GM12875 (cell line): ENCODE data around the gene HEBP2.

ENCODE experiments used
- H3K4me3 ChIP-seq: one replicate; pipeline ENCODE4 v1.5.1; 2011; ENCODE audit warnings: low read depth, low read length, control low read depth
- TF ChIP-seq, protein P1 (sequence below): IDR thresholded peaks from 2 replicates; pipeline ENCODE4 v1.5.1; 2011; ENCODE audit warnings: low read depth, mild to moderate bottlenecking, control low read depth, inconsistent platforms, low read length, moderate library complexity, borderline replicate concordance; ENCODE audit not compliant: insufficient read depth

HEBP2 gene

DNA sequence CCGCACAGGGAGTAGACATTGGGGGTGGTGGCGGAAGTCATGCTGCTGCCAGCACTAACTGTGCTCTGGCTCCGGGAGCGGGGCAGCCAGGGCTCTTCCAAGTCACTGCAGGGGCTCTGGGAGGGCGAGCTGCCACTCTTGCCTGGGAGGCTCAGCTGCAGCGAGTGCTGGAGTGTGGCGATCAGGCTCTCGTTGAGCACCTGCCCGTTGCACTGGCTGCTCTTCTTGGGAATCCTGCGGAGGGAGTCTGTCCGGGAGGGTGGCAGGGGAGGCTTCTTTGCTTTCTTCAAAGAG is 28.0 kb downstream of the HEBP2 start:
- H3K4me3 ChIP-seq: no peak overlapping the region
- TF ChIP-seq, protein P1, sequence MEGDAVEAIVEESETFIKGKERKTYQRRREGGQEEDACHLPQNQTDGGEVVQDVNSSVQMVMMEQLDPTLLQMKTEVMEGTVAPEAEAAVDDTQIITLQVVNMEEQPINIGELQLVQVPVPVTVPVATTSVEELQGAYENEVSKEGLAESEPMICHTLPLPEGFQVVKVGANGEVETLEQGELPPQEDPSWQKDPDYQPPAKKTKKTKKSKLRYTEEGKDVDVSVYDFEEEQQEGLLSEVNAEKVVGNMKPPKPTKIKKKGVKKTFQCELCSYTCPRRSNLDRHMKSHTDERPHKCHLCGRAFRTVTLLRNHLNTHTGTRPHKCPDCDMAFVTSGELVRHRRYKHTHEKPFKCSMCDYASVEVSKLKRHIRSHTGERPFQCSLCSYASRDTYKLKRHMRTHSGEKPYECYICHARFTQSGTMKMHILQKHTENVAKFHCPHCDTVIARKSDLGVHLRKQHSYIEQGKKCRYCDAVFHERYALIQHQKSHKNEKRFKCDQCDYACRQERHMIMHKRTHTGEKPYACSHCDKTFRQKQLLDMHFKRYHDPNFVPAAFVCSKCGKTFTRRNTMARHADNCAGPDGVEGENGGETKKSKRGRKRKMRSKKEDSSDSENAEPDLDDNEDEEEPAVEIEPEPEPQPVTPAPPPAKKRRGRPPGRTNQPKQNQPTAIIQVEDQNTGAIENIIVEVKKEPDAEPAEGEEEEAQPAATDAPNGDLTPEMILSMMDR: no peak

DNA sequence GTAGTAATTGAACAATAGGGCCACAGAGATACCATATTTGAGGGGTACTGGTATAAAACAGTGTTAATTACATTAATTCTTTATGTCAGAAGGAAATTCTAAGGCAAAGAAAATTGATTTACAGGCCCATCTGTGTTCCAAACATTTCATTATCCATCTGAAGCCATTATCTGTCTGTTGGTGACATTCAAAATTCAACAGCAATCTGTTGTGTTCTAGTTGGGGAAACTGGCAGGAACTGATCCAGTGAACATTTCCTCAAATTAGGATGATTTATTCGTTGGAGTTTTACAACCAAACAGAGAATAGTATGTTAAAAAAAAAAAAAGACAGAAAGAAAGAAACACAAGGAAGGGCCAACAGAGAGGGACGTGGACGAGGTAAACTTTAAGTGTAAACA is 30.1 kb downstream of the HEBP2 start:
- TF ChIP-seq, protein P1: no peak
- H3K4me3 ChIP-seq: no peak overlapping the region

DNA sequence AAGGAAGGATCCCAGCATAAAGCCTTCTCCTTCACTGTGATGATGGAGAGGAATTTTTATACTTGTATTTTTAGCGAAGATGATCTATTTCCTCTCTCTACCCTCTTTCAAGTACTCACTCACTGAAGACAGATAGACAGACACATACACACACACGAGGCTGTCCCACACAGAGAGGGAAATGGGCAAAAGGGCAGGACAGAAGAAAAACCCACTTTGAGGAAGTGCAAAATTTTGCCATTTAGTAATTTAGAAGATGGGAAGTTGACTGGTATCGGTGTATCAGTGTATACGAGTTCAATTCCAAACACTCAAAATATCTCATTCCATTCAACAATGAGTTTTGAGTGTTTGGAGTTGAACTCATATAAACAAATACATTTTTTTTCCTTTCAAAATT is 30.9 kb downstream of the HEBP2 start:
- TF ChIP-seq, protein P1: no peak
- no peak overlapping the region for H3K4me3 ChIP-seq

DNA sequence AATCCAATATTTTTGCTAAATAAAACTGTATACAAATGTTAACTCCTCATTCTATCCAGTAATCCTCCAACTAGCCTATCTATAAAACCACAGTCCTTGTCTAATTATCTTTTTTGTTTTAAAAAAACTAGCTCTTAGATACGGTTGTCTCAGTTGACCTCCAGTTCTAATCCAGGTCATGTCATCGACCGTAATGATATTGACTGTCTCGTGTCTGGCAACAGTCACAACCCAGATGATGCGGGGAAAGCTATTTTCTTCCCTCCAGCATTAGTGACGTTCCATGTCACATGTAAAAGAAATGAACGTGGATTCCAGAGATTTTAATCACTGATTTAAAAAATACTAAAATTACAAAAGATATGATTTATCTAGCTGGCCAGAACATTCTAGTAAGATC is 35.5 kb downstream of the HEBP2 start:
- TF ChIP-seq, protein P1: no peak
- no peak overlapping the region for H3K4me3 ChIP-seq

DNA sequence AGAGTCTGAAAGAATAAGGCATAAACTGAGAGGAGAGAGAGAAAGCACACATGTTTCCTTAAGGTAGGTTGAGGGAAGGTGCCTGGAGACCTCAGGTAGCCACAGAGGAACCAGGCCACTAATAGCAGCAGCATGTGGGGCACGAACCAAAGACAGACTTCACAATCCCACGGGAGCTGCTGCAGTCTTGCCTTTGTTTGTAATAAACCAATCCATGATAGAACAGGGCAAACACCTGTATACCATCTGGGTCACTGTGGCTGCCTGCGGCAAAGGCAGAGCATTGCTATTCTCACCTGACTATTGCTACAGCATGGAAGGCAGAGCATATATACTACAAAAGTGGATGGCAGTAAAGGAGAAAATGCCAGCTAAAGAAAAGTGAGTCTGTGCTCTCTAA is 36.3 kb downstream of the HEBP2 start:
- TF ChIP-seq, protein P1: no peak
- no peak overlapping the region for H3K4me3 ChIP-seq

DNA sequence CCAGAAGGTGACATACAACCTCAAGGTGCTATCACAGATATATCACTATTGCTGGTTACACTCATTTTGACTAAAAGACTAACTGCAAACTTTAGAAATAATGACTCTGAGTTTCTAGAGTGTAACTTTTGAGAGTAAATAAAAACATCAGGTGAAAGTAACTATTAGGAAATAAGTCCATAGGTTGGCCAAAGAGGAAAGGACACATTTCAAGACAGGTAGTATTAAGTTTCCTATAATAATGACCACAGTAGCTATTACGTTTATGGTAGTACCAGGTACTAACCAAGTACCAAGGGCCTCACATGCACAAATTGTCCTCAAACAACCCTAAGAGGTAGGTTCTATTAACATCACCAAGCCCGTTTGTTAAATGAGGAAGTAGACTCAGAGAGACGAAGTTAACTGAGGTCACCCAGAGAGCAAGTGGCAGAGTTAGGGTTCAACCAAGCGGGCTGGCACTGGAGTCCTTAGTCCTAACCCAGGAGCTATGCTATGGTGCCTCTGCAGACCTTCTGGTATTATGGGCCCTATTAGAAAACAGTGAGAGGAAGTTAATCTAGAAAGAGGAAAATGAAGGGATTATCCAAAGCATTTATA is 36.8 kb downstream of the HEBP2 start:
- no peak overlapping the region for H3K4me3 ChIP-seq
- TF ChIP-seq, protein P1: no peak

DNA sequence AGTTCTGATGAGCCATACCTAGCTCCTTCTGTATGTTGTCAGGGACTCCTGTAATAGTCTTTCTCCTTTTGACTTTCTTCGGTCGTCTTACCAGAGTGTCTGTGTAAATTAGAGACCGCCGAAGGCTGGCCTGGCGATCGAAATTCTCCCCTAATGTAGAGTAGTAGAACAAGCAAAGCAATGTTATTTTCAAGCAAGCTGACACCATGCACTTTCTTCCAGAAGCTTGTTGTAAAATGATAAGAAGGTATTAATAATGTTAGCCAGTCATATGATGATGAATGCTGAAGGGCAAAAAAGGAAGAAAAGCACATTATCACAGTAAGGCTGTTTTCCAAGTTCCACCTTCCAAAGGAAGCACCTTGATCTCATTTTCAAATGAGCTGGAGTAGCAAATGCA is 37.9 kb downstream of the HEBP2 start:
- no peak overlapping the region for H3K4me3 ChIP-seq
- TF ChIP-seq, protein P1: no peak
